Activated T-helper 1 cell treated with anti-CD3 and anti-CD28 coated beads, Interleukin-12 subunit alpha, Interleukin-12 subunit beta, Interleukin-2, Interleukin-4 antibody, amounts not matched to agents 30 ng/mL and 10 ng/mL and 1 ng/mL, durations not matched to agents 14 hours and 24 hours and 36 hours (primary cell): ENCODE measurements around the gene PPP1R12B. TPM values are rescaled to one million over a fixed set of nuclear protein-coding genes. Genes with fewer than 3 reads are reported as not detected.
"Not testable (repeated sequence)": the region's sequence is repeated elsewhere in the genome, so short reads cannot be mapped to it uniquely, and the experiment has no call there.

Experiments used
- DNase-seq: peaks from one replicate; pipeline ENCODE4 v3.0.0; 2021; ENCODE audit warnings: low spot score
- H3K27ac Mint-ChIP-seq: one replicate; pipeline ENCODE4 v1.8.0; 2021; ENCODE audit warnings: mild to moderate bottlenecking, mixed read lengths
- H3K27me3 Mint-ChIP-seq: one replicate; pipeline ENCODE4 v1.8.0; 2022; ENCODE audit warnings: mild to moderate bottlenecking, moderate library complexity, mixed read lengths; ENCODE audit not compliant: insufficient read depth
- H3K36me3 Mint-ChIP-seq: one replicate; pipeline ENCODE4 v1.8.0; 2021; ENCODE audit warnings: low read depth, mixed read lengths
- H3K4me1 Mint-ChIP-seq: one replicate; pipeline ENCODE4 v1.8.0; 2021; ENCODE audit warnings: low read depth, mixed read lengths
- H3K4me3 Mint-ChIP-seq: one replicate; pipeline ENCODE4 v1.8.0; 2021; ENCODE audit warnings: mild to moderate bottlenecking, moderate library complexity, mixed read lengths
- H3K9me3 Mint-ChIP-seq: one replicate; pipeline ENCODE4 v1.8.0; 2021; ENCODE audit warnings: mixed read lengths
- intact Hi-C: fragments of 100-400 bp; cut with micrococcal nuclease; formaldehyde crosslinking; loops from one replicate; pipeline ENCODE4 v1.15.1; 2024
- total RNA-seq: library from RNA; stranded (reverse); gene quantifications from 2 replicates; pipeline ENCODE4 v1.2.3, GENCODE V29; 2022

PPP1R12B gene
- total RNA-seq, 1 donor from 2014 or later, result 11.1 TPM

GRCh38 chr1:202521484-202521883 is 173.0 kb downstream of the PPP1R12B start:
- H3K4me3 Mint-ChIP-seq, H3K27me3 Mint-ChIP-seq, H3K36me3 Mint-ChIP-seq, intact Hi-C loops, DNase-seq, H3K9me3 Mint-ChIP-seq, H3K27ac Mint-ChIP-seq: not testable (repeated sequence)
- peaks cover 25% of the 10 kb centered on the region for H3K4me1 Mint-ChIP-seq

DNA sequence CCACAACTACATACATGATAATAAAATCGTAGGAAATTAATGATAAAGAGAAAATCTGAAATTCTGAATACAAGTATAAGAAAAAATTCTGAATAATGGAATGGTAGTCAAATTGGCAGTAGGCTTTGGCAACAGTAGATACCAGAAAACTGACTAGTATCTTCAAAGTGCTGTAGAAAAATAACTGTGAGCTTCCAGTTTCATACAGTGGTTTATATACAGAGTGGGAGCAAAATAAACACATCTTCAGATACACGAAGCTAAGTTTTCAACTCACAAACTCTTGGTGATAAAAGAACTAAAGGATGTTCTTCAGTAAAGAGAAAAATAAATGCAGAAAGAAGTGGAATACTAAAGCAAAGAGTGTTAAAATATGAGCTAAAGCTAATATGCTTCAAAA is 173.4 kb downstream of the PPP1R12B start:
- no peaks in the 10 kb centered on the region for H3K27me3 Mint-ChIP-seq
- H3K9me3 Mint-ChIP-seq, result no peaks in the 10 kb centered on the region
- no peak for DNase-seq

GRCh38 chr1:202526056-202526455 is 177.6 kb downstream of the PPP1R12B start:
- H3K4me1 Mint-ChIP-seq, H3K9me3 Mint-ChIP-seq, H3K27ac Mint-ChIP-seq, H3K27me3 Mint-ChIP-seq, H3K36me3 Mint-ChIP-seq, intact Hi-C loops, DNase-seq, H3K4me3 Mint-ChIP-seq: not testable (repeated sequence)

More for the DNA sequence above, 173.4 kb downstream of the PPP1R12B start:
- intact Hi-C loops, result no loop called here
- Mint-ChIP-seq H3K4me3 (no peak overlapping the region), H3K4me1 (peaks cover 25% of the 10 kb centered on the region), H3K36me3 (peaks cover 5% of the 10 kb centered on the region), H3K27ac (no peak overlapping the region)

GRCh38 chr1:202528096-202528722 is 179.7 kb downstream of the PPP1R12B start:
- H3K36me3 Mint-ChIP-seq, H3K4me3 Mint-ChIP-seq, H3K27ac Mint-ChIP-seq, H3K27me3 Mint-ChIP-seq, H3K4me1 Mint-ChIP-seq, DNase-seq, H3K9me3 Mint-ChIP-seq, intact Hi-C loops: not testable (repeated sequence)

GRCh38 chr1:202530686-202531085 is 182.2 kb downstream of the PPP1R12B start:
- H3K36me3 Mint-ChIP-seq, intact Hi-C loops, H3K9me3 Mint-ChIP-seq, H3K27me3 Mint-ChIP-seq, H3K4me3 Mint-ChIP-seq, H3K27ac Mint-ChIP-seq, DNase-seq, H3K4me1 Mint-ChIP-seq: not testable (repeated sequence)

DNA sequence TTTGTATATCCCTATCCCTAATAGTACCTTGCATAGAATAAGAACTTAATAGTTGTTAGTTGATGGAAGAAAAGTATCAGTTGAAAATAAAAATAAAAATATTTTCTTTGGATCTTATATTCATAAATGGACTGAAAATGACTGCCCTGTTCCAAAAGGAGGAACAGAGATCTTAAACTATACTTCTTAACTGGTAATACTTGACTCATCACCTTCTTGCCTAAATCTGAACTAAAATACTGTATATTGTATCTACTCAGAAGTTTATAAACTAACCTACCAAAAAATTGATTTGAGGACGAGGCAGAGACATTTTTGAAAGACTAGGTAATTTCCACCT is 182.9 kb downstream of the PPP1R12B start:
- DNase-seq, result no peak
- intact Hi-C loops, result no loop called here
- Mint-ChIP-seq H3K9me3 (no peaks in the 10 kb centered on the region), H3K4me1 (peaks cover 8% of the 10 kb centered on the region), H3K27ac (no peak overlapping the region), H3K4me3 (no peak overlapping the region), H3K27me3 (peaks cover 3% of the 10 kb centered on the region), H3K36me3 (no peaks in the 10 kb centered on the region)

DNA sequence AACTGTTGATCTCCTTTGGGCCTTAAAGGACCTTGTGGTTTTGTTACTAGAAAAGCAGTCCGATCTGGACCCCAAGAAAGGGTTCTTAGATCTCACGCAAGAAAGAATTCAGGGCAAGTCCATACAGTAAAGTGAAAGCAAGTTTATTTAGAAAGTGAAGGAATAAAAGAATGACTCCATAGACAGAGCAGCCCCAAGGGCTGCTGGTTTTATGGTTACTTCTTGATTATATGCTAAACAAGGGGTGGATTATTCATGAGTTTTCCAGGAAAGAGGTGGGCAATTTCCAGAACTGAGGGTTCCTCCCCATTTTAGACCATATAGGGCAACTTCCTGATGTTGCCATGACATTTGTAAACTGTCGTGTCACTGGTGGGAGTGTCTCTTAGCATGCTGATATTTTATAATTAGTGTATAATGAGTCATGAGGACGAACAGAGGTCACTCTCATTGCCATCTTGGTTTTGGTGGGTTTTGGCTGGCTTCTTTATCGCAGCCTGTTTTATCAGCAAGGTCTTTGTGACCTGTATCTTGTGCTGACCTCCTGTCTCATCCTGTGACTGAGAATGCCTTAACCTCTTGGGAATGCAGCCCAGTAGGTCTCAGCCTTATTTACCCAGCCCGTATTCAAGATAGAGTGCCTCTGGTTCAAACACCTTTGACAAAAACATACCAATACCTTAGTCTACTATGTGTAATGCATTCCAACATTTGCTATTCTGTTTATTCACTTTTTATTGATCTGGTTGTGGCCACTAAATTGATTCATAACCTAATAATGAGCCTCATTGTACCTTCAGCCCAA is 183.5 kb downstream of the PPP1R12B start:
- H3K4me3 Mint-ChIP-seq, DNase-seq, H3K36me3 Mint-ChIP-seq, H3K4me1 Mint-ChIP-seq, H3K27me3 Mint-ChIP-seq, H3K9me3 Mint-ChIP-seq, H3K27ac Mint-ChIP-seq, intact Hi-C loops: not testable (repeated sequence)

DNA sequence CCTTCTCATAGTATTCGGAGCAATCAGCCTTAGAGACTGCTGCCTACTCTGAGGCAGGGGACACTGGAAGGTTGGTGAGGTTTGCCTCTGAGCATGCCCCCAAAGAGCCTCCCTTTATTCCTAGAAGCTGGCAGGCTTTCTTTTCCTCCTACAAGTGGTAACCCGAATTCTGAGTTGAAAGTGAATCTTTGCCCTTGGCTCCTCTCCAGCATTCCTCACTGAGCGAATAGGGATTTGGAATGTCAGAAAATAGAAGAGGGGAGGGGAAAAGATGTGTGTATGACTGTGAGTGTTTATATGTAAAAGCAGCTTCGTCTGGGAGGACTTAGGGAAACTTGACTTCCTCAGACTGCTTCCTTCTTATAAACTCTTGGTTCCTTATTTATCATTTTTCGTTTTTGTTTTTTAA is 190.7 kb downstream of the PPP1R12B start:
- H3K27me3 Mint-ChIP-seq, H3K9me3 Mint-ChIP-seq, H3K4me1 Mint-ChIP-seq, DNase-seq, H3K36me3 Mint-ChIP-seq, H3K4me3 Mint-ChIP-seq, intact Hi-C loops, H3K27ac Mint-ChIP-seq: not testable (repeated sequence)

GRCh38 chr1:202539583-202539982 is 191.1 kb downstream of the PPP1R12B start:
- H3K27me3 Mint-ChIP-seq, H3K4me1 Mint-ChIP-seq, intact Hi-C loops, H3K36me3 Mint-ChIP-seq, DNase-seq, H3K27ac Mint-ChIP-seq, H3K9me3 Mint-ChIP-seq, H3K4me3 Mint-ChIP-seq: not testable (repeated sequence)

GRCh38 chr1:202540014-202540413 is 191.5 kb downstream of the PPP1R12B start:
- intact Hi-C loops, result no loop called here
- Mint-ChIP-seq H3K9me3 (no peaks in the 10 kb centered on the region), H3K36me3 (no peaks in the 10 kb centered on the region), H3K27ac (no peak overlapping the region), H3K27me3 (peaks cover 2% of the 10 kb centered on the region), H3K4me3 (no peak overlapping the region), H3K4me1 (no peaks in the 10 kb centered on the region)
- no peak for DNase-seq

- Mint-ChIP-seq H3K9me3 (no peaks in the 10 kb centered on the region), H3K4me1 (no peaks in the 10 kb centered on the region), H3K4me3 (no peak overlapping the region), H3K36me3 (no peaks in the 10 kb centered on the region), H3K27me3 (peaks cover 2% of the 10 kb centered on the region), H3K27ac (no peak overlapping the region)
- DNase-seq, result no peak
- intact Hi-C loops, result no loop called here
These were observed 191.9 kb downstream of the PPP1R12B start for GRCh38 chr1:202540448-202540847.

DNA sequence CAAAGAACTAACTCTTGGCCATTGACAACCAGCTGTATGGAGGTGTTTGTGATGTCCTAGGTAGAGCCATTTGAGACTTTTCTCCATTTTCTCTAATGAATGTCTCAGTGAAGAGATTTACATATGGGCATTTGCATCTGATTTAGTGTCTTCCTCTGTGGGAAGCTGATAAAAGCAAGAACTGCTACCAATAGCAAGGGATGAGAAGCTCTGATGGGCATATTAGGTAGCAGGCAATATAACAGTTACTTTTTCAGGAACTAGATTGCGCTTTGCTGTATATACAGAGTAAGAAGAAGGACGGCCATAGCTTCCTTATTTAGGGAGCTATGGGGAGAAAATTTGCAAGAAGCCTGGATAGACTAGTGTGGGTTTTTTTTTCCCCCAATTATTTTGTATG is 192.4 kb downstream of the PPP1R12B start:
- intact Hi-C loops, H3K36me3 Mint-ChIP-seq, H3K27me3 Mint-ChIP-seq, DNase-seq, H3K9me3 Mint-ChIP-seq, H3K27ac Mint-ChIP-seq, H3K4me3 Mint-ChIP-seq, H3K4me1 Mint-ChIP-seq: not testable (repeated sequence)

GRCh38 chr1:202542415-202542814 is 193.9 kb downstream of the PPP1R12B start:
- H3K27ac Mint-ChIP-seq, H3K4me3 Mint-ChIP-seq, H3K27me3 Mint-ChIP-seq, H3K9me3 Mint-ChIP-seq, H3K36me3 Mint-ChIP-seq, intact Hi-C loops, DNase-seq: not testable (repeated sequence)
- H3K4me1 Mint-ChIP-seq, result peaks cover 15% of the 10 kb centered on the region
